Central memory CD8-positive, alpha-beta T cell (primary cell): ENCODE measurements around the gene SNX9.
A peak's percentile ranks its signal among the peaks of the same experiment; 100 is the strongest.

Experiments used
- ATAC-seq: fragments of 150-1000 bp; cut with Tn5 transposase; replicated peaks from 2 replicates; pipeline ENCODE4 v1.10.0; 2022; ENCODE audit warnings: mild to moderate bottlenecking, moderate FRiP score, moderate number of reproducible peaks; ENCODE audit not compliant: poor library complexity, severe bottlenecking; ENCODE audit errors: extremely low read depth
- DNase-seq, 2 donors: peaks; one replicate each; pipeline ENCODE4 v3.0.0; 2021; ENCODE audit warnings: low spot score in 2 of 2
- H3K27ac Mint-ChIP-seq: one replicate; pipeline ENCODE4 v1.8.0; 2022; ENCODE audit warnings: low read depth, mild to moderate bottlenecking, moderate library complexity, mixed read lengths
- H3K27me3 Mint-ChIP-seq: one replicate; pipeline ENCODE4 v1.8.0; 2022; ENCODE audit warnings: mixed read lengths
- H3K36me3 Mint-ChIP-seq: one replicate; pipeline ENCODE4 v1.8.0; 2022; ENCODE audit warnings: mild to moderate bottlenecking, moderate library complexity, mixed read lengths; ENCODE audit not compliant: insufficient read depth
- H3K4me1 Mint-ChIP-seq: one replicate; pipeline ENCODE4 v1.8.0; 2022; ENCODE audit warnings: mixed read lengths
- H3K4me3 Mint-ChIP-seq: one replicate; pipeline ENCODE4 v1.8.0; 2022; ENCODE audit warnings: mild to moderate bottlenecking, moderate library complexity, mixed read lengths
- H3K9me3 Mint-ChIP-seq: one replicate; pipeline ENCODE4 v1.8.0; 2022; ENCODE audit warnings: mixed read lengths

SNX9 gene

GRCh38 chr6:157825243-157825904 is 2.3 kb downstream of the SNX9 start:
- Mint-ChIP-seq H3K9me3 (no peaks in the 10 kb centered on the region), H3K4me3 (peak overlapping the region; percentile 87), H3K36me3 (peaks cover 7% of the 10 kb centered on the region), H3K27me3 (peaks cover 32% of the 10 kb centered on the region), H3K4me1 (peaks cover 31% of the 10 kb centered on the region), H3K27ac (no peak overlapping the region)
- ATAC-seq: no peak
- DNase-seq: no peak

GRCh38 chr6:157830354-157831017 is 7.4 kb downstream of the SNX9 start:
- Mint-ChIP-seq H3K27ac (no peak overlapping the region), H3K4me3 (no peak overlapping the region), H3K4me1 (peaks cover 34% of the 10 kb centered on the region), H3K36me3 (peaks cover 4% of the 10 kb centered on the region), H3K27me3 (peaks cover 38% of the 10 kb centered on the region), H3K9me3 (no peaks in the 10 kb centered on the region)
- ATAC-seq (peak; percentile 46), DNase-seq (no peak)

GRCh38 chr6:157831018-157831369 is 7.9 kb downstream of the SNX9 start:
- Mint-ChIP-seq H3K36me3 (peaks cover 6% of the 10 kb centered on the region), H3K27me3 (peaks cover 41% of the 10 kb centered on the region), H3K4me3 (no peak overlapping the region), H3K27ac (no peak overlapping the region), H3K9me3 (no peaks in the 10 kb centered on the region), H3K4me1 (peaks cover 37% of the 10 kb centered on the region)
- ATAC-seq (no peak), DNase-seq (no peak)

GRCh38 chr6:157831424-157832249 is 8.6 kb downstream of the SNX9 start:
- H3K4me1 Mint-ChIP-seq: peaks cover 37% of the 10 kb centered on the region
- no peak for ATAC-seq
- peaks cover 6% of the 10 kb centered on the region for H3K36me3 Mint-ChIP-seq
- H3K9me3 Mint-ChIP-seq: no peaks in the 10 kb centered on the region
- peaks cover 44% of the 10 kb centered on the region for H3K27me3 Mint-ChIP-seq
- H3K27ac Mint-ChIP-seq: no peak overlapping the region
- no peak overlapping the region for H3K4me3 Mint-ChIP-seq
- no peak for DNase-seq

GRCh38 chr6:157832250-157832967 is 9.4 kb downstream of the SNX9 start:
- peaks cover 37% of the 10 kb centered on the region for H3K4me1 Mint-ChIP-seq
- DNase-seq: no peak
- H3K36me3 Mint-ChIP-seq: peaks cover 6% of the 10 kb centered on the region
- no peak for ATAC-seq
- H3K9me3 Mint-ChIP-seq: no peaks in the 10 kb centered on the region
- H3K4me3 Mint-ChIP-seq: no peak overlapping the region
- H3K27ac Mint-ChIP-seq: no peak overlapping the region
- H3K27me3 Mint-ChIP-seq: peaks cover 44% of the 10 kb centered on the region

- no peak overlapping the region for H3K4me3 Mint-ChIP-seq
- DNase-seq (no peak), ATAC-seq (no peak)
- H3K36me3 Mint-ChIP-seq: peaks cover 6% of the 10 kb centered on the region
- no peak overlapping the region for H3K27ac Mint-ChIP-seq
- H3K4me1 Mint-ChIP-seq: peaks cover 33% of the 10 kb centered on the region
- H3K27me3 Mint-ChIP-seq: peaks cover 44% of the 10 kb centered on the region
- no peaks in the 10 kb centered on the region for H3K9me3 Mint-ChIP-seq
Measured at GRCh38 chr6:157834549-157834948, 11.5 kb downstream of the SNX9 start.

GRCh38 chr6:157838718-157839430 is 15.8 kb downstream of the SNX9 start:
- H3K4me1 Mint-ChIP-seq: peaks cover 28% of the 10 kb centered on the region
- ATAC-seq (no peak), DNase-seq (no peak)
- peaks cover 31% of the 10 kb centered on the region for H3K27me3 Mint-ChIP-seq
- H3K9me3 Mint-ChIP-seq: no peaks in the 10 kb centered on the region
- no peak overlapping the region for H3K27ac Mint-ChIP-seq
- peaks cover 9% of the 10 kb centered on the region for H3K36me3 Mint-ChIP-seq
- H3K4me3 Mint-ChIP-seq: no peak overlapping the region

GRCh38 chr6:157839606-157840005 is 16.6 kb downstream of the SNX9 start:
- no peak for ATAC-seq
- no peak overlapping the region for H3K4me3 Mint-ChIP-seq
- no peaks in the 10 kb centered on the region for H3K9me3 Mint-ChIP-seq
- peaks cover 26% of the 10 kb centered on the region for H3K4me1 Mint-ChIP-seq
- H3K27ac Mint-ChIP-seq: no peak overlapping the region
- H3K36me3 Mint-ChIP-seq: peaks cover 9% of the 10 kb centered on the region
- peaks cover 26% of the 10 kb centered on the region for H3K27me3 Mint-ChIP-seq
- no peak for DNase-seq

- ATAC-seq: no peak
Measured at GRCh38 chr6:157840261-157840660, 17.2 kb downstream of the SNX9 start.

GRCh38 chr6:157840776-157841175 is 17.7 kb downstream of the SNX9 start:
- no peak for DNase-seq
- H3K36me3 Mint-ChIP-seq: peaks cover 11% of the 10 kb centered on the region
- peaks cover 24% of the 10 kb centered on the region for H3K4me1 Mint-ChIP-seq
- H3K27ac Mint-ChIP-seq: no peak overlapping the region
- peaks cover 16% of the 10 kb centered on the region for H3K27me3 Mint-ChIP-seq
- H3K4me3 Mint-ChIP-seq: no peak overlapping the region
- H3K9me3 Mint-ChIP-seq: no peaks in the 10 kb centered on the region
- ATAC-seq: no peak

More at GRCh38 chr6:157840261-157840660, 17.2 kb downstream of the SNX9 start:
- H3K27ac Mint-ChIP-seq: no peak overlapping the region
- H3K4me3 Mint-ChIP-seq: no peak overlapping the region
- DNase-seq: no peak
- peaks cover 21% of the 10 kb centered on the region for H3K27me3 Mint-ChIP-seq
- H3K4me1 Mint-ChIP-seq: peaks cover 25% of the 10 kb centered on the region
- H3K36me3 Mint-ChIP-seq: peaks cover 11% of the 10 kb centered on the region
- no peaks in the 10 kb centered on the region for H3K9me3 Mint-ChIP-seq

GRCh38 chr6:157841211-157841840 is 18.3 kb downstream of the SNX9 start:
- DNase-seq (no peak), ATAC-seq (peak; percentile 19)
- Mint-ChIP-seq H3K27ac (no peak overlapping the region), H3K27me3 (peaks cover 11% of the 10 kb centered on the region), H3K9me3 (no peaks in the 10 kb centered on the region), H3K4me1 (peaks cover 28% of the 10 kb centered on the region), H3K4me3 (no peak overlapping the region), H3K36me3 (peaks cover 11% of the 10 kb centered on the region)
